GM10266 (cell line): ENCODE results near the gene TRIM71.

Source experiments
- DNase-seq: peaks from one replicate; pipeline ENCODE4 v3.0.0; 2012; ENCODE audit errors: extremely low spot score
- TF ChIP-seq, protein P1 (sequence below): IDR thresholded peaks from 2 replicates; pipeline ENCODE4 v1.5.1; 2012; ENCODE audit warnings: mild to moderate bottlenecking, low read depth; ENCODE audit not compliant: control insufficient read depth, insufficient read depth; ENCODE audit errors: missing control alignments

The TRIM71 gene

DNA sequence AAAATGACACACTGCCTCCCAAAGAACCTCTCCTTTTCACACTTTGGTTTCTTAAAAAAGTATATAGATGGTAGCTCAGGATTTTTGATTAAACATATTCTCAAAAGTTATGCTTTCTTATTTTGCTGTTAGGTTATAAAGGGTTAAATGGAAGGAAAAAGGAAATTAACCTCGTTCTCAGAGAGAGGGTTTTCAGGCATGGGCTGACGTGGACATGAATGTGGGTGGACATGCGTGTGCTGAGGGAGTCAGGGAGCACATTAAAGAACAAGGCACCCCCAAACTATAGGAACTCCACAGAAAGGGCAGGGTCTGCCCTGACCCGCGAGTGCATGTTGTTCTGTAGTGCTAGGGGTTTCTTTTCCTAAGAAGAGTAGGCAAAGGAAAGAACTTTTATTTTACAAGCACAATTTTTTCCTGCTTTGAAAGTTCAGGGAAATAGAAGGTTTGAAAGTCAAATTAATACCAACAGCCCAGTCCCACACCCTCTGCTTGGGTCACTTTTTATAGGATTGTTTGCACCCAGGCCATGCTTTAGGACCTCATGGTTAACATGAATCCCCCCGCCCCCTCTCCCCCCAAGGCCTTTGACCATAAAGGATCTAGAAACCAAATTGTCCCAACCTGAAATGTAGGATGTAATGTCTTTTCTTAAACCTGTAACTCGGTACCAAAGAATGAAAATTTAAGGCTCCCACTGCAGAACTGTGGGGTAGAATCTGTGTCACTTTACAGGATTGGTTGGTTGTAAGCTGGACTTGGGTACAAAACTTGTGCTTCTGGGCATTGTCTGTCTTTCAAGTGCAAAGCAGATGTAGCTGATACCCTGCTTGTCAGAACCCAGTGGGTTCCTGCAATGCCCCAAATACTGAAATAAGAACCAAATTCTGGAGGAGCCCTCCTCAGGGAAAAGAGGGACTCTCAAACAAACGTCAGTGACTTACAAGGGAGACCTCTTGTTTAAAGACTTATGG, 75.1 kb downstream of the TRIM71 start:
- no peak for DNase-seq
- TF ChIP-seq, protein P1, sequence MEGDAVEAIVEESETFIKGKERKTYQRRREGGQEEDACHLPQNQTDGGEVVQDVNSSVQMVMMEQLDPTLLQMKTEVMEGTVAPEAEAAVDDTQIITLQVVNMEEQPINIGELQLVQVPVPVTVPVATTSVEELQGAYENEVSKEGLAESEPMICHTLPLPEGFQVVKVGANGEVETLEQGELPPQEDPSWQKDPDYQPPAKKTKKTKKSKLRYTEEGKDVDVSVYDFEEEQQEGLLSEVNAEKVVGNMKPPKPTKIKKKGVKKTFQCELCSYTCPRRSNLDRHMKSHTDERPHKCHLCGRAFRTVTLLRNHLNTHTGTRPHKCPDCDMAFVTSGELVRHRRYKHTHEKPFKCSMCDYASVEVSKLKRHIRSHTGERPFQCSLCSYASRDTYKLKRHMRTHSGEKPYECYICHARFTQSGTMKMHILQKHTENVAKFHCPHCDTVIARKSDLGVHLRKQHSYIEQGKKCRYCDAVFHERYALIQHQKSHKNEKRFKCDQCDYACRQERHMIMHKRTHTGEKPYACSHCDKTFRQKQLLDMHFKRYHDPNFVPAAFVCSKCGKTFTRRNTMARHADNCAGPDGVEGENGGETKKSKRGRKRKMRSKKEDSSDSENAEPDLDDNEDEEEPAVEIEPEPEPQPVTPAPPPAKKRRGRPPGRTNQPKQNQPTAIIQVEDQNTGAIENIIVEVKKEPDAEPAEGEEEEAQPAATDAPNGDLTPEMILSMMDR: no peak

DNA sequence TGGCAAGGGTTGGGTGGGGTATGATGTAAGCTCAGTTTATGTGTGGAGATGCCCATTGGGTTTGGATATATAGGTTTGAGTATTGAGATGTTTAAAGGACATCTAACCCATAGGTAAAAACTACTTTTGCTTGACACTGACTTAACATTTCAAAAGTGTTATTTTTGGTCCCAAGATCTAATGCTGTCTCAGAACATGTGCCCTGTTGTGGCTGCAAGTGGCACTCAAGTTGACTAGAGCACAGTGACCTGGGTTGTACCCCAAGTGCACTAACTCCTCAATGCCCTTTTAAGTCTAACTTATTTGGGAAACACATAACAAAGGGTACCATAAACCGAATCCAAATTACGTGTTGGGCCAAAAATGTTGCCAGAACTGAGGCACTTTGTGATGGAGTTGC, 77.2 kb downstream of the TRIM71 start:
- TF ChIP-seq, protein P1: no peak
- DNase-seq: no peak

DNA sequence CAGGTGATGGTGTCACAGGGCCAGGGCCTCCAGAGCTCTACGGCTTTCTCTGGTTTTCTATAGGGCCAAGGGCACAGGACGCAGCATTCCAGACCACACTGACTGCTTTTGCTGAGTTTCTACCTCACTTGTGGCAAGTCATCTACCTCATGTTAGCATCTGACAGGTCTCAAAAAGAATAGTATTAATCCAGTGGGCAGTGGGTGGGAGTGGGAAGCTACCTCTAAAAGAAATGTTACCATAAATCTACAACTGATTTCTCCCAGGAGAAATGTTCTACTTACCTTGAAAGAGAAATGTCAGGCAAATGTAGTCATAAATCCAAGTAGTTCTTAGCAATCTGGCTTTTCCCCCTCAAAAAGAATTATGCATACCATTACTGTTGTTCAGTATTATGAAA, 77.9 kb downstream of the TRIM71 start:
- DNase-seq: no peak
- TF ChIP-seq, protein P1: no peak

DNA sequence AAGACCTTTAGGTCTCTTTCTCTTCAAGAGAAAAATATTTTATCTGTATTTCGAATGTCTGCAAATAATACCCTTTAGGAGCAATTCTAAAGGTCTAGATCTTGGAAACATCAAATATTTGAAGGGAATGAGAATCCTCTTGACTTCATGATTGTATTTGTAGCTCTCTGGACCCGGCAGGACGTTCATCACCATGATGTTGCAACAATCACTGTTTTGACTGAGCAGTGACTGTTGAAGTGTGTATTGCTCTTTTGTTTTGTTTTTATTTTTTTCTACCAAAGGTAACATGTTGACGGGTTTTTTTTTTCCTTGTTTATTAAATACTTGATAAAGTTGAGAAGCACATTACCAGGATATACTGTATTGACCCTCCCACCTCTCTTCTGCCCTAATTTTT, 78.3 kb downstream of the TRIM71 start:
- TF ChIP-seq, protein P1: no peak
- DNase-seq: no peak

DNA sequence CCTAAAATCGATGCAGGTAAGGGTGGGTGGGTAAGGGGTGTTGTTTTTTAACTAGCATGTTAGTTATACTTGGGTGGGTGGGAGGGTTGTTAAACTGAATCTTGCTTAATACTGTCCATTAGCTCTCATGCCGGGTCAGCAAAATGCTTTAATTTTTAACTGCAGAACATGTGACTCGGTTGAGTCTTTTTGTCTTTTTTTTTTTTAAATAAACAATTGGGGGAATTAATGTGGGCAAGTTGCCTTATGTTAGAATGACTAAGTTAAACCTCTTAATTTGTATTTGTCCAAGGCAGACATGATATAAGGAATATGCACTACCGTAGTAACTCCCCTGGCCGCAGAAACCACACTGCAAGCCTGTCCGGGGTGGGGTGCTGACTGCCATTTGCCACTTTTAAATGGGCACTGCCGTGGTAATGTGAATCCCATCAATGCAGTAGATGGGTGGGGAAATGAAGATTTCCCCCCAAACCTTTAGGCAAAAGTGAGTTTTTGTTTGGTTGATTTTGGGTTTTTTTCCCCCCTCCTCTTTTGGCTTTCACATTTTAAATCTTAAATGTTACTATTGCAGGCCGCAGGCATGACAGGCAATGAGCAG, 79.3 kb downstream of the TRIM71 start:
- DNase-seq: no peak
- TF ChIP-seq, protein P1: no peak

DNA sequence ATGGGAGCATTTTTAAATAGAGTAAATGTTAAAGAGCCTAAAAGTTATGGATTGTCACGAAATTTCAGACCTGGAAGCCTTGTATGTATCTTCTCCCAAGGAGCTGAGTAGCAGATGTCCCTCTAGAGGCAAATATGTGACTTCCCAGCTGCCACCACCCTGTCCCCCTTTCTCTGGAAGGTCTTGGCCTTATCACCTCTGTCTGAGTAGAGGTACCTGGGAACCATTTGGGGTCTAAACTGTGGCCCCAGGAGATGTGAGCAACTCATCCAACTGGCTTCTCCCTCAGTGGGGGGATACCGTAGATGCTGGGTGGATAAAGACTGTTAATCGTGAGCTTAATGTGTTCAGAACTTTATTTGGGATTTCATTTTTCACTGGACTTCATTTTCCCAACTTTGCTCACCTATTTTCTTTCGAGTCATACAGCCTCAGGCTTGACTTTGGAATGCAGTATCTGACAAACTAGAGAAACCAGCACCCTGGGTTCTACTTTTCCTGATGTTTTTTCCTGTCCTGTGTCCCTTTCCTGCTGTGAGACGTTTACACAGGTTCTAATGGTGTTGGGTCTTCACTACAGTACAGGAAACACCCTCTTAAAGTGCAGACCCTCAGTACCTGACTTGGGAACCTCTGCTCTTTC, 80.3 kb downstream of the TRIM71 start:
- TF ChIP-seq, protein P1: no peak
- DNase-seq: no peak
